GM18507 (cell line): ENCODE measurements around the gene POP4.

Source experiments
- DNase-seq: peaks from one replicate; pipeline ENCODE4 v3.0.0; 2011; ENCODE audit warnings: low read depth; ENCODE audit not compliant: insufficient read length; ENCODE audit errors: extremely low spot score
- FAIRE-seq: peaks from 2 replicates; lab custom pipeline; 2011; peaks lifted over from hg19 to GRCh38; lab: Jason Lieb, UNC

POP4 gene

DNA sequence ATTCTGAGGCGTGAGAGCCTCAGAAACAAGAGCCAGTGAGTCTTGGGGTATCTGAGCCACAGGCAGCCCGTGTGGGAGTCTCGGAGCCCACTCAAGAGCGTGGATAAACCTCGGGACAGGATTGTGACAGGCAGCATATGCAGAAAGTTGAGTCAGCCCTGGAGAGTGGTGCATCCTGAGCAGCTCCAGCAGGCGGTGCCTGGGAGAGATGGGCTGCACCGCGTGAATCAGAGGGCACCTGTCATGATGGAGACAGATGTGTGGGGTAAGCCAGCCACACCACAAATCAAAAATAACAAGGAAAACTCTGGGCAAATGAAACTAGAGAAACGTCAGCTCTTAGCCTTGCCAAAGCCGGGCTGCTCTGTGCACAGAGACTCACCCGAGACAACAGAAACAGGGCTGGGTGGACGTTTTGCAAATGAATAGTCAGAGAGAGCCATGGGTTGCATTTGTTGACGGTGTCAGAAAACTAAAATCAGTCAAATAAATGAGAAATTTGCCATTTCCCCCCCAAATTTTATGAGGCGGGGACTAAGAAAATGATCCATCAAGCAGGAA, 30.0 kb upstream of the POP4 start:
- DNase-seq (no peak), FAIRE-seq (no peak)

DNA sequence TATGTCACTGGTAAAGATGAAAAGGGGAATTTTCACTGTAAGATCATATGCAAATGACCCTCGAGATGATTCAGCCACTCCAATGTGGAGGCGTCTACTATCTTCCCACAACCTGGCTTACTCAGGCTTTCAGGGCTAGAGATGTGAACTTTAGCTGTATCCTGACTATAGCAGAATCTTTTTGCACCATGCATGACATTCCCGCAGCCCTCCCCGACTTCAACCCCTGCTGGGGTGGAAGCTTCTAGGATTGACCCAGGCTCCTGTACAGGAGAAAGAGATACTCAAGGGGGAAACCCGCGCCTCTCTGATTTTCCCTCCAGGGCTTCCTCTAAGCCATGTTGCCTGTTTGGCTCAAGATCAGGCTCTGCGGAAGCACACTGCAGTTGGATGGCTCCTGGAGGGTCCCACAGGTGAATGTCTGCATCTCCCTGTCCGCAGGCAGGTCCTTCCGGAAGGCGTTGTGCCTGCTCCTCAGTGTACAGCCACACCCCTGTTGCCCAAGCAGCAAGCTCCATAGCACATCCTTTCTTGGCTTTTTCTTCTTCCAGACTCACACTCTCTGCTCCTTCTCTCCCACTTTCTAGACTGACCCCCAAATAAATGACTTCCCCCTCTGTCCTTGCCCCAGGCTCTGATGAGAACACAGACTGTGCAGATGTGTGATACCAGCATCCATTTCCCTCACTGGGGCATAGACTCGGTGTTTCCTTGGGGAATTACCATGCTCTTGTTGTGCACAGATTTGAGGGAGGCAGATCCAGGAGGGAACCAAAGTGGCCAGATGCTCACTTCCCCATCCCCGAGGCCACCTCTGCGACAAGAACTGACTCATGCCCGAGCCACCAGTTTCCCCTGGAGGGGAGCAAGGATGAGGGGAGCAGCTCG, 29.1 kb upstream of the POP4 start:
- DNase-seq (no peak), FAIRE-seq (peak; percentile 35)

DNA sequence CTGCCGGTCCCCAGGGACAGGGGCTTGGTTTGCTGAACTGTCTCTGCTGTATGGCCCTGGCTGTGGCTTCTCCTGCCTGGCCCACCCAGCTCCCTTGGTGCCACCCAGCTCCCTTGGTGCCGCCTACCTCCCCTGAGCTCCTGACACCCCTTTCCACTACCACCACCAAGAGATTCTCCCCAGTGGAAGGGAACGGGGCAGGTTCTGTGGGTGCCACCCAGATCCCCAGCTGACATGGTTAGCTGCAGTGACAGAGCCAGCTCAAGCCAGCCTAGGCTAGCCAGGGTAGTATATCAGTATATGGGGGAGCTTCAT, 28.5 kb upstream of the POP4 start:
- DNase-seq: no peak
- FAIRE-seq: no peak

DNA sequence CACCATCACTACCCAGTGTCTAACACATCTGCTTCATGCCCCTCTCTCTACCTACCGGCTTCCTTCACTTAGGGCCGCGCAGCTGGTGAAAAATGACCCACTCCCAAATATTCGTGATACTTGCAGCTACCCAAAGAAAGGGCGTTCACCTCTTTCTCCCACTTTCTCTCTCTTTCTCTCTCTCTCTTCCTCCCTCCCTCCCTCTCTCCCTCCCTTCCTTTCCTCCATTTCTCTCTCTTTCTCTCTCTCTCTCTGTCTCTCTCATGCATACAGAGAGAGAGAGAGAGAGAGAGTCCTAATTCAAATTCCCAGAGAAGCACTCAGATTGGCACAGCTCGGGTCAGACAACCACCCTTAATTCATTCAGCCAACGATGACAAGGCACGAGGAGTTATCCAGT, 27.7 kb upstream of the POP4 start:
- no peak for FAIRE-seq

DNA sequence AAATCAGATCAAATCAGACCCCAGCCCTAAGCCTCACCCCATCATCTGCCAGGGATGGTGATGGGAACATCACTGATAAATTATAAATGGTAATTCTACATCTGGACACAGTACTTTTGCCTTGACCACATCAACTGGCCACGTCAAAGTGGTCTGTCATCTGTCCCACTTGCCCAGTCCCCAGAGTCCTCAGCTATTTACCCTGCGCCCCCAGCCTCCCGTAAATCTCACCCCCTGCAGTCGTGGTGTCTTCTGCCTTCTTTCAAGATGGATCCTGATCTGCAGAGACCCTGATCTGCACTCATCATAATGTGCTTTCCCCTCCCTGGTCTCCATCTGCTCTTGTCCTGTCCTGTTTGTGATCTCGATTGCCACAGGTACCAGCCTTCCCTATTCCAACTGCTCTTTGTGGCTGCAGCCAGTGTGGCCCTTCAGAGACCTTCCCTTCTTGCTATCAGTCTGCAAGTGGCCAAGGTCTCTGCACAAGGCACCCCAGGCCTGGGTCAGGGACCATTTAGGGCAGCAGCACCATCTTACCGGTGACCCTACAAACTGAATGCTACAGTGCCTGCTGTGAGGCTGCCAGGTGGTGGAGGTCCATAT, 26.7 kb upstream of the POP4 start:
- DNase-seq: no peak
- FAIRE-seq: no peak

More for the DNA sequence above, 27.7 kb upstream of the POP4 start:
- DNase-seq: no peak

DNA sequence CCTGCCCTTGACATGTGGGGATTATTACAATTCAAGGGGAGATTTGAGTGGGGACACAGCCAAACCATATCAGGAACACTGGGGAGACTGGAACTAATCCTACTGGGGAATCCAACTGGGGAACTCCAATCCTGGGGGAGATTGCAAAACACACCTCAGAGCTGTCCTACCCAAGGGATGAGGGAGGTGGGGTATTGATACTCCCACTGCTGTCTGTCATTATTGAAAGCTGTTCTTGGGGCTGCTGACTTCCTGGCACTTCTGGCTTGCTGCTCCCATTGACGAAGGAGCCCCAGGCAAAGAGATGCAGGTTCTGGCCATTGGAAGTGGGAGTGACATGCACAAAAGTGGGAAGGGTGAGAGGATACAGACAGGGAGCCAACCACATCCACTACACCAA, 24.7 kb upstream of the POP4 start:
- no peak for DNase-seq
- no peak for FAIRE-seq

DNA sequence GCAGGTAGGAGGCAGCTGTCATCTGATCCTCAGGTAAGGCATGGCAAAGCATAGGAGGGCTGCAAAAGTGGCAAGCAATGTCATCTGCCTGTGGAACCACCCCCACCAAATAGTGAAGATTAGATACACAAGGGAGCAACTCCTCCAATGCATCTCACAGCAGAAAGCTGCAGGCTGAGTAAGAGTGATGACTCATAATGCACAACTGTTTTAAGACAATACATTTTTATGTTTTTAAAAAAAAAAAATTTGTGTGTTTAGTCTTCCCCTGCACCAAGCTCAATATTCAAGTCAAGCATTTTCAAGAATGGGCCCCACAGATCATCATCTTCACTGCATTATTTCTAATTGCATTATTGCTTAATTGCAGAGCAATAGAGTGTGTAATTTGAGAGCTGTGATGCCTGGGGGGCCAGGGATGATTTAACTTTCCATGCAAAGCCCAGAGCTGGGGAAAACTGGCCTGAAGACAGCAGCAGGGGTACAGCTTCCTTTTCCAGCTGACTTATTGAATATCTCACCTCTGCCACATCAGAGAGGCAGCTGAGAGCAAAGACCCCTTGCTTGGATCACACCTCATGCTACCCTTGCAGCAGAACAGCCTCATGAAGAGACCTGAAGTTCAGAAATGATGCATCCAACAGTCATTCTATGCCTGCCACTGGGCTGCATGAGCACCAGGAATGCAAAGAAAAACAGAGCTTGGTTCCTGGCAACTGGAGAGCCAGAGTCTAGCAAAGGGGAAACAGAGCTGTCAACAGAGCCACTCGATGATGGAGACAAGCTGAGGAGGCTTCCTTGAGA, 22.7 kb upstream of the POP4 start:
- DNase-seq: no peak
- FAIRE-seq: no peak

DNA sequence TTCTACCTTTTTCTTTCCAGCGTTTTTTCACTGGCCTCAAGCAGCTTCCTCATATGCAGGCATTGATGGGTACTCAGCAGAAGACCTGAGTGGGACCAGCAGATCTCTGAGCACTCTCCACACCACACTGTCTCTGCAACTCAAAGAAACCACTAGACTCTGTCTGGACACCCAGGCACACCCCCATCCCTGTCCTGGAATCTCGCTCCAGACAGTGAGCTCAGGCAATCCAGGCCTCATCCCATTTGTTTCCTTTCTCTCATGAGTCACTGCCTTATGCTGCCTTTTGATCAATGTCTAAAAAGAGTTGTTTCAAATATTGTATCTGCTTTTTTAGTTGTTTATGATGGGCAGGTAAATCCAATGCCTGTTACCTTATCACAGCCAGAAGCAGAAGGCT, 19.7 kb upstream of the POP4 start:
- no peak for FAIRE-seq
- DNase-seq: no peak

DNA sequence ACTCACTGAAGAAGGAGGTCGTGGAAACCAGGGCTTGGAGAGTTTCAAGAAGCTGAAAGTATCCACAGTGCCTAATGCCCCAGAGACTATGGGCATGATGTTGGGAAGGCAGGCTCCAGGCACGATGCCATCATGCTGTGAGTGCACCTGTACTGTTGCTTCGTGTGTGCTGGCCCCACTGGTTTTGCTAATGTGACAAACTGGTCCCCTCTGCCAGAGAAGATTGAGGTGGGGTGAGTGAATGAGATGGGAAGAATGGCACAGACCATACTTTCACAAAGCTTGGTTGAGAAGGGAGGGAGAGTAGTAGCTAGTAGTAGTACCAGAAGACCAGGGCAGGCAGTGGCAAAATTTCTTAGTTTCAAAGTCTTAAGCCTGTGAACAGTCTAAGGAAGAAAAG, 19.0 kb upstream of the POP4 start:
- DNase-seq (no peak), FAIRE-seq (no peak)

DNA sequence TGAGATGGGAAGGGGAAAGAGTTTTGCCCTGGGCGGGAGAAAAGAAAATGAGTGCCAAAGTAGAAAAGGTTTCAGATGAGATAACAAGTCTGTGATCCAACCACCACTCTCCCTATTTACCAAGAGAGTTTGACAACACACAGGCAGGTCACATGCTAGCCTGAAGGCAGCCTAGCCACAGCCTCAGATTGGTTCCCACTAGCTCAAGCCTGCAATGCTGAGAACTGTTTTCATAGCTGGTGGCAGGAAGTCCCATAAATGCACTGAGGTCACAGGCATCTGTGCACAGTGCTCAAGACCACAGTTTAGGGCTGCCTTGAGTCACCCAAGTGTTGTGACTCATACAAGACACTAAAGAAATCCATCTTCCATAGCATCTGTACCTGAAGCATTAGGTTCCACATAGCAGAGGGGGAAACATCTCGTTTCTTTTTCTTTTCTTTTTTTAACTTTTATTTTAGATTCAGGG, 18.5 kb upstream of the POP4 start:
- no peak for DNase-seq
- no peak for FAIRE-seq

DNA sequence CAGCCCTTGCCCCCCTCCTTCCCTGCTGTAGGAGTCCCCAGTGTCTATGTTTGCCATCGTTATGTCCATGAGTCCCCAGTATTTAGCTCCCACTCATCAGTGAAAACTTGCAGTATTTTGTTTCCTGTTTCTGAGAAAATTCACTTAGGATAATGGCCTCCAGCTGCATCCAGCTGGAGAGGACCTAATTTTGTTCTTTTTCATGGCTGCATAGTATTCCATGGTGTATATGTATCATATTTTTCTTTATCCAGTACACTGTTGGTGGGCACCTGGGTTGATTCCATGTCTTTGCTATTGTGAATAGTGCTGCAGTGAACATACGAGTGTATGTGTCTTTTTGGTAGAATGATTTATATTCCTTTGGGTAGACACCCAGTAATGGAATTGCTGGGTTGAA, 18.0 kb upstream of the POP4 start:
- no peak for FAIRE-seq
- no peak for DNase-seq

DNA sequence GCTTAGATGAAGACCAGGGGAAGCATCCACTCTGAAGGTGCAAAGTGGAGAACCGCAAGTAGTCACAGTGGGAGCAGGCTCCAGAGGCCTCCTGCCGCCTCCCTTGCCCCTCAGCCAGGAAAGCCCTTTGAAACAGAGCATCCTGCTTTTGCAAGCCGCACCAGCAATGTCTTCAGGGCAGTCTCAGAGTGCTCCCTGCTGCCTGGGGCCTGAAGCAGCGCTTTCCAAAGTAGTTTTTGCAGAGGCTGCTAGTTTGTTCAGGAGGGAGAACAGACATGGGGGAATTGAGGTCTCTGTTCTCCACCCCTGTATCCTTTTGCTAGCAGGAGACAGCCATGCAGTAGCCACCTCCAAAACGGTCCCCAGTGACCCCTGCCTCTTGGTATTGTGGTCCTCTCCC, 15.8 kb upstream of the POP4 start:
- FAIRE-seq (no peak), DNase-seq (no peak)

DNA sequence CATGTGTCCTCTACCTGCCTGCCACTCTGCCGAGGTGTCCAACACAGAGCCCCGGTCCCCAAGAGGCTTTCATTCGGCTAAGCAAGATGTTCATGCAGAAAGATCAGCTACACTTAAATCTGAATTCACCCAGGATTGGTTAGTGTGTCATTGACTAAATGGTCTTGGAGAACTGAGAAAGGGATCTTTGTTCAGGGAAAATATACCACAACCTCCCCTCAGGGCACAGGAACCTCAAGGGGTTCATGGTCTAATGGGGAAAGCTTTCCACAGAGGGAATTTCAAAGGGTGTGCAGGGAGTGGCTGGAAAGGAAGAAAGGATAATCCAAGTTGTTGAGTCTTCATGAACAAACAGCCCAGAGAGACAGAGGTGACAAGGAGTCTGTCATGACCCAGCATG, 14.4 kb upstream of the POP4 start:
- FAIRE-seq (no peak), DNase-seq (no peak)

DNA sequence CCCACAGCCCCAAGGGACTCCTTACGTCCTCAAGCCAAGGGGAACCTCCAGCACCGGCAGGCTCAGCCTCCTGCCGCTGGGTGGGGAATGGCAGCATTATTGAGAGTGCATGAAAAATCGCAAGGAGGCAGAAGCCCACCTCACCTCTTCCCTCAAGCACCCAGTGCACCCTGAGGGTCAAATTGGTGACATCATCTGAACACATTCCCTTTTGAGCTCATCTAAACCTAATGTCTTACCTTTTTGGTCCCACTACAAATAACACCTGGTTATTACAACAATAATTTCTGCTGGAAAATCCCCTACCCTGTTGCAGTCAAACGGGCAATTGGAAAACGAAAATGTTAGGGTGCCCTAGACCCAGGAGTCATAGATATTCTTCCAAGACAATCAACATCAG, 12.2 kb upstream of the POP4 start:
- no peak for DNase-seq
- FAIRE-seq: no peak

DNA sequence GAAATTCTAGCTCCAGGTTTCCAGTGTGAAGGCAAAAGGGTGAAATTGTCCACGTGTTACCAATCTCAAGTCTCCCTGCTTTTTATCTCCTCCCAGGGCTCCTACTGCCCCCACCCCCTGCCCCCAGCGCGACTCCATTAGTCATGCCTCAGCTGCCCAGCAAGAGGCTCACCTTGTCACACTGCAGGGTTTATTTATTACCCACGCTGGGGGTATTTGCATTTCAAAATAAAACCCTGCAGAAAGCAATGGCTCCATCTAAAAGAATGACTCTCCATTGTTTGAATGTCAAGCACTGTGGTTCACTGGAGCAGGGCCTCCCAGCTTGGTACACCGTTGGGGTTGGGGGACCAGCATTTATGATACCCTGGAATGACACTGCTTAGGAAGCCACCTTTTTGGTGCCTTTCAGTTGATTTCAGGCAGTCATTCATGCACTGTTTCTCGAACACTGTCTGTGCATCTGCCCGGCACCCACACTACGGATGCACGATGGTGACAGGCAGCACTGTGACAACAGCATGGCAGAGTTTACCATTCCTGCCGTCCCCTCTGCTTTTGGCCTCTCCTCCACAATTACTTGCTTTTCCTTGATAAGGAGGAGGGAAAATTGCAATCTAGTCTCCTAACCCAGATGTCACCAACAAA, 9.9 kb upstream of the POP4 start:
- DNase-seq (no peak), FAIRE-seq (no peak)

DNA sequence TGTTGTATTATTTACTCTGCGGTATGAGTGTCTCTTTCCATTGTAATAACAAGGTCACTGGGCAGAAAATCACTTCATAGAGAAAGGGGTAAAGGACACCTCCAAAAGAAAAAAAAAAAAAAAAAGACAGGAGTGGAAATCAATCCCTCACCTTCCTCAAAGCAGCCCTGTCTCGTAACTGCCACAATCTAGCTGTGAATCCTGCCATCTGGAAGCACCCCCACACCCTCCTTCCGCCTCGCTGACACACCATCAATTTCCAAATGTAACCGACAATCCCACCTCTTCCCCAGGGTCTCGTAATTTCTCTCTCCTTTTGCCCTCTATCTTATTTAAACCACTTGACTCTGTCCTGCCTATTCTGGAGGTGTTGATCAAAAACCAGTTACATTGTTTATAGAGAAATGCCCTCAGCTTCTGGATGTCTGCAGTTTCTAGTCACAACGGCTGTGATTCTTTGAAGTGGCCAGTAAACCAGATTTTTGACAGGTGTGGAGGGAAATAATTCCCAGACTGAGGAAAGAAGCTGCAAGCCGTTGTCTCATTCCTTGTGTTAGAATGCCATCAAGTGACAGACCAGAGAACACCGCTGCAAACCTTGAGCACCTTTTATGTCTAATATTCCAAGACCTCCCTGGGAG, 9.1 kb upstream of the POP4 start:
- DNase-seq: no peak
- no peak for FAIRE-seq

DNA sequence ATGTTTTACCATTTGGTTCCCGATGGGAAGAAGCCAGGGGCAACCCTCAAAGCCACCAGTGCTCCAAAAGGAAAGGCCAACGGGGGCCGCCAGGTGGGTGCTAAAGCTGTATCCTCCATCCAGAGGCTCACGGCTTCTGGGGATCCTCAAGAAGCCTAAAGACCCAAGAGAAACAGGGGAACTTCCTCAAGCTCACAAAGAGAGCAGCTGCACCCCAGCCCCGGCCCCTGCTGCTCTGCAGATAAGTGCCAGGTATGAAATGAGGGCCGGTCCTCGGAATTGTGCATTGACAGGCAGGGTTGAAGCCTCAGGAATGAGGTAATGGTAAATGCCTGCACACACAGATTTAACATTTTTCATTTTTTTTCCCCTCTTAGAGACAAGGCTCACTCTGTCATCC, 8.0 kb upstream of the POP4 start:
- DNase-seq (no peak), FAIRE-seq (no peak)

DNA sequence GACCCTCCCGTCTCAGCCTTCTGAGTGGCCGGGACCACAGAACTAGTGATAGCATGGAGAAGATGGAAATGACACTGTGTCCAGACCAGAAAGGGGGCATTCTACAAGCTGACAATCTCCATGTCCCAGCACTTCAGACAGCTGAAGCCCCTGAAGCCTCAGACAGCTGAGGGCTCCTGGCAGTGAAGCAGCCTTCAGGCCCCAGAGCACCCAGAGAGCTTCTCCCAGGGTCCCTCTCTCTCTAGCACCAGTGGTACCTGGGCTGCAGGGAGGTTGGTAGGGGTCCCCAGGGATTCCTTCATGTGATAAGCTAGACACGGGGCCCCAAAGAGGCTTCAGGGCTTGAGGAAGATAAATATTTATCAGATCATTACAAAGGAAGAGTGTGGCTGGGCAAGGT, 7.6 kb upstream of the POP4 start:
- FAIRE-seq (no peak), DNase-seq (no peak)

DNA sequence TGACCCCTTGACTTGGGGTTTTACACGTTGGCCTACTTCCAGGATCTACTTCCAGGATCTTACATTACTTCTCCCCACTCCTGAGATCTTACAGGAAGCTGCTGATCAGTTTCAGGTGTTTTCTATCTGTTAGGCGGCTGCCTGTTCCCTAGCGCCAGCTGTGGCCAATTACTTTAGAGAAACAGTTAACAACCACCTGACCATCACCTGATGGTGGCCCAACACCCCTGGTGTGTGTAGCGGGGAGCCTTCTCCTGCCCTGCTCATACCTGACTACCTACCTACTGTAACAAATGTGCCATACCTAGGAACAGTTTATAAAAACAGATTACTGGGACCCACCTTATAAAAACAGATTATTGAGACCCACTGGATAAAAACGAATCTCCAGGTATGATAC, 2.8 kb upstream of the POP4 start:
- DNase-seq (no peak), FAIRE-seq (no peak)

DNA sequence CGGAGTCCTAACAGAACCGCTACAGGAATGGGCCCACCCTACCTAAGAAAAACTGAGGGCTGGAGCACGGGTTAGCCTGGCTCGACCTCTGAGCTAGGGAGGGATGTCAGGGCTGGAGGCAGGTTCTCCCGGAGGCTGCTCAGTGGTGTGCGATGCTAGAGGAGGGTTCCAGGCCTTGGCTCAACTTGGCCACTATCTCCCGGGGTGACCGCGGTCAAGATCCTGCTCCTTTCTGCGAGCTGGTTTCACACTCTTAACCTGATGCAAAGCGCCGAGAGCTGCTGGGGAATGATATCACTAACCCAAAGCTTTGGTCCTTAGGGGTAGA, 301 bp downstream of the POP4 start:
- no peak for FAIRE-seq
- no peak for DNase-seq
